Mucosa of descending colon (tissue), 3 donors: ENCODE results near the gene KIAA0930. TPM values are rescaled to one million over a fixed set of nuclear protein-coding genes. Genes with fewer than 3 reads are reported as not detected.

Experiments used
- ATAC-seq: fragments of 200-7000 bp; cut with Tn5 transposase; one replicate; pipeline ENCODE4 v1.9.1; 2020; ENCODE audit warnings: mild to moderate bottlenecking, moderate library complexity
- DNase-seq, 3 donors: peaks; one replicate each; pipeline ENCODE4 v3.0.0-alpha.2; 2020
- H3K36me3 ChIP-seq: fragments of 200-600 bp; one replicate; pipeline ENCODE4 v1.8.0; 2021; ENCODE audit warnings: low read depth, mild to moderate bottlenecking
- H3K4me1 ChIP-seq: fragments of 200-600 bp; one replicate; pipeline ENCODE4 v1.8.0; 2021; ENCODE audit warnings: low read depth, mild to moderate bottlenecking
- H3K4me3 ChIP-seq: fragments of 200-600 bp; one replicate; pipeline ENCODE4 v1.8.0; 2021; ENCODE audit warnings: mild to moderate bottlenecking
- H3K9me3 ChIP-seq: fragments of 200-600 bp; one replicate; pipeline ENCODE4 v1.8.0; 2021; ENCODE audit warnings: mild to moderate bottlenecking
- intact Hi-C, 2 donors: fragments of 100-400 bp; cut with DNase I in 1 of 2; cut with micrococcal nuclease in 1 of 2; formaldehyde crosslinking; loops; one replicate each; pipeline versions ENCODE4 v1.11.0 to v1.11.1; 2022; cut with DNase I, micrococcal nuclease
- total RNA-seq, 3 donors: library from RNA; stranded (reverse); fragmentation: NEBNext Ultra II Directional in 2 of 3; extraction: Animal tissue kit (Norgen Biotek cat#: 25700) in 2 of 3; gene quantifications; one replicate each; pipeline versions ENCODE4 v1.2.1 to v1.2.4, GENCODE V29; 2021 to 2023
- TF ChIP-seq, protein P1 (sequence below): fragments of 200-600 bp; IDR thresholded peaks from one replicate; pipeline ENCODE4 v1.8.0; 2022; ENCODE audit warnings: antibody characterized with exemption, mild to moderate bottlenecking
- donor health status: DM: no; HTN: no; CAD: no; lungs with moderate emphysema.
- donor health status: DM: no; HTN: no; CAD: no.
- donor health status: DM: no; HTN: yes; CAD: no.

The KIAA0930 gene
- total RNA-seq, 3 donors from 2014 or later = 32.7 to 62.4 (median 37.7) TPM

DNA sequence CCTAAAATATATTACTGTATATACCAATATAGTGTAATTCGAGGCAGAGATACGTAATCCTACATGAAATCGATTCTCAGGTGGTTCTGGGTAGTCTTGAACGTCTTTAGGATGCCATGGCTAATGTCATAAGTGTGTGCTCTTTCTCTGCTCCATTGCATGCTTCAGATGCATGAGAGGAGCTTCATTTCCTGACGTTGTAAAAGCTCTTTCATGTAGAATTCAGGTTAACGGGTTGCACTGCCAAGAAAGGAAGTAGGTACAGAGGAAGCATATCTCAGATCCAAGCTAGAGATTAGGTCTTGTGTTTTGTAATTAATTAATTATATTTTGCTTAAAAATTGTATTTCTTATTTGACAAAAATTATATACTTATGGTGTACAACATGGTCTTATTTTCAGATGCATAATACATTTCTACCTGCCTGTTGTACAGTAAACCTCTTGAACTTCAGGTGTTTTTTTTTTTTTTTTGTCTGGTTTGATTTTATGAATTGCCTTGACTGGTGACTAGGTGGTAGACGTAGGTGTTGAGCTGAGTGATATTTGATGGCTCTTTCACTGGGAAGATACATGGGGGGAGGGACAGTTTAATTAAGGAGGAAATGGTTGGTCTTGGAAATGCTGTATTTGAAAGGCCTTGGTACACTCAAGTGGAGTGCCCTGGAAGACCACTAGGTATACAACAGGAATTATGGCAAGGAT is 67.7 kb downstream of the KIAA0930 start:
- no peak overlapping the region for H3K4me3 ChIP-seq
- intact Hi-C loops = no loop called here
- ATAC-seq (peak; percentile 27), DNase-seq (no peak)
- TF ChIP-seq, protein P1, sequence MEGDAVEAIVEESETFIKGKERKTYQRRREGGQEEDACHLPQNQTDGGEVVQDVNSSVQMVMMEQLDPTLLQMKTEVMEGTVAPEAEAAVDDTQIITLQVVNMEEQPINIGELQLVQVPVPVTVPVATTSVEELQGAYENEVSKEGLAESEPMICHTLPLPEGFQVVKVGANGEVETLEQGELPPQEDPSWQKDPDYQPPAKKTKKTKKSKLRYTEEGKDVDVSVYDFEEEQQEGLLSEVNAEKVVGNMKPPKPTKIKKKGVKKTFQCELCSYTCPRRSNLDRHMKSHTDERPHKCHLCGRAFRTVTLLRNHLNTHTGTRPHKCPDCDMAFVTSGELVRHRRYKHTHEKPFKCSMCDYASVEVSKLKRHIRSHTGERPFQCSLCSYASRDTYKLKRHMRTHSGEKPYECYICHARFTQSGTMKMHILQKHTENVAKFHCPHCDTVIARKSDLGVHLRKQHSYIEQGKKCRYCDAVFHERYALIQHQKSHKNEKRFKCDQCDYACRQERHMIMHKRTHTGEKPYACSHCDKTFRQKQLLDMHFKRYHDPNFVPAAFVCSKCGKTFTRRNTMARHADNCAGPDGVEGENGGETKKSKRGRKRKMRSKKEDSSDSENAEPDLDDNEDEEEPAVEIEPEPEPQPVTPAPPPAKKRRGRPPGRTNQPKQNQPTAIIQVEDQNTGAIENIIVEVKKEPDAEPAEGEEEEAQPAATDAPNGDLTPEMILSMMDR = no peak
- no peaks in the 10 kb centered on the region for H3K4me1 ChIP-seq
- H3K36me3 ChIP-seq = peaks cover 6% of the 10 kb centered on the region
- no peaks in the 10 kb centered on the region for H3K9me3 ChIP-seq

DNA sequence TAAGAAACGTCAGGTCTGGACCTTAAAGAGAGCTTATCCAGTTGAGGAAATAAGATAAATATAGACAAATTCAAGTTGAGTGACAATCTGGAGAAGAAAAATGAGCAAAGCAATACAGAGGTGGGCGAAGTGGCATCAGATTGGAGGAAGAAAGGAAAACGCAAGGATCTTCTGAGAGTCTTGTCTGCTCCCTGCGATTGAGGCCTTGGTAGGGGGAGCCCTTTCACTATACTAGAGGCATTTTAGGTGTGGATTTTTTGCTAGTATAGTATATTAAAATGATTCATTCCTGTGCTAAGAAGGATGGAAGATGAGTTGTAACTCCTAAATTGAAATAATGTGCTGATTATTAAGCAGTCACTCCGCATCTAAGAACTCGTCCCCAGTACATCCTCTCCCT is 68.9 kb downstream of the KIAA0930 start:
- H3K36me3 ChIP-seq = peaks cover 6% of the 10 kb centered on the region
- intact Hi-C loops = no loop called here
- no peak for ATAC-seq

DNA sequence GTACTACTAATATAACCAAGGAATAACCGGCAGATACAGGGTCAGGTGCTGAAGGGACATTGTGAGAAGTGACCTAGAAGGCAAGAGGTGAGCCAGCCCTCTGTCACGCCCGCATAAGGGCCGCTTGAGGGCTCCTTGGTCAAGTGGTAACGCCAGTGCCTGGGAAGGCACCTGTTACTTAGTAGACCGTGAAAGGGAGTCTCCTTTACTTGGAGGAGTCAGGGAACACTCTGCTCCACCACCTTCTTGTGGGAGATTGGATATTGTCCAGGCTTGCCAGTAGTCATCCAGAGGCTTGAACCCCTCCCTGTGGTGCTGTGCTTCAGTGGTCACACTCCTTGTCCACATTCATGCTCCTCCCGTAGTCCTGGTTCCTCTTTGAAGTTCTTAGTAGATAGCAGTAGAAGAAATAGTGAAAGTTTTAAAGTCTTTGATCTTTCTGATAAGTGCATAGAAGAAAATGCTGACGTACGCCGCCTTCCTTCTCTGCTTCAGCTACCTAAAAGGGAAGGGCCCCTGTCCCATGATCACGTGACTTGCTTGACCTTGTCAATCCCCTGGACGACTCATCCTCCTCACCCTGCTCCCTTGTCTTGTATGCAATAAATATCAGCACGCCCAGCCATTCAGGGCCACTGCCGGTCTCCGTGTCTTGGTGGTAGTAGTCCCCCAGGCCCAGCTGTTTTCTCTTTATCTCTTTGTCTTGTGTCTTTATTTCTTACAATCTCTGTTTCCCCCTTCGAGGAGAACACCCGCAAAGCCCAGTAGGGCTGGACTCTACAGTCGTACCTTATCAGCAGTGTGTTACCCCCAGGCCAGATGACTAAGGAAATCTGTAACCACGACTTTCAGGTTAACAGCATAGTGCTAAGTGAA is 70.9 kb downstream of the KIAA0930 start:
- Histone ChIP-seq H3K9me3 (no peaks in the 10 kb centered on the region), H3K4me1 (peaks cover 17% of the 10 kb centered on the region), H3K36me3 (peaks cover 6% of the 10 kb centered on the region), H3K4me3 (no peak overlapping the region)
- DNase-seq (no peak), ATAC-seq (no peak)
- intact Hi-C loops = no loop called here
- TF ChIP-seq, protein P1 = no peak

More for the DNA sequence above, 68.9 kb downstream of the KIAA0930 start:
- no peak overlapping the region for H3K4me3 ChIP-seq
- H3K4me1 ChIP-seq = peaks cover 2% of the 10 kb centered on the region
- no peaks in the 10 kb centered on the region for H3K9me3 ChIP-seq
- TF ChIP-seq, protein P1 = no peak
- no peak for DNase-seq

DNA sequence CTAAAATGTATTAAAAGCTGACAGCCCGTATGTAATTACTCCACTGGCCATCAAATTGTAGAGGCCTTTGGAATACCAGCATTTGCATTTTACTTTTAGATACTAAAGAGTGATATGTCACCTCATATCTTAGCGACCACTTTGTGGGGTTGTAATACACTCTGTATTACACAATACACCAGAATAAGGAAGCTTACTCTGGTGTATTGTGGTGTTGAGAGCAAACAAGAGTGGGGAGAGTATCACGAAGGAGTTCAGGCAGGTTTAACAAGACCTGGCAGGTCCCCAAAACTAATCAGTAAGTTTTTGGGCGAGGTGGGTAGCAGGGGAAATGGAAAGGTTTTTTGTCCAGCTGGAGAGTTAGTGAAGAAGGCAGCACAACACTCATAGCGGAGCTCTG is 73.8 kb downstream of the KIAA0930 start:
- H3K9me3 ChIP-seq = no peaks in the 10 kb centered on the region
- intact Hi-C loops = no loop called here
- TF ChIP-seq, protein P1 = no peak
- H3K36me3 ChIP-seq = no peaks in the 10 kb centered on the region
- no peak for DNase-seq
- H3K4me3 ChIP-seq = no peak overlapping the region
- peaks cover 28% of the 10 kb centered on the region for H3K4me1 ChIP-seq
- ATAC-seq = no peak

DNA sequence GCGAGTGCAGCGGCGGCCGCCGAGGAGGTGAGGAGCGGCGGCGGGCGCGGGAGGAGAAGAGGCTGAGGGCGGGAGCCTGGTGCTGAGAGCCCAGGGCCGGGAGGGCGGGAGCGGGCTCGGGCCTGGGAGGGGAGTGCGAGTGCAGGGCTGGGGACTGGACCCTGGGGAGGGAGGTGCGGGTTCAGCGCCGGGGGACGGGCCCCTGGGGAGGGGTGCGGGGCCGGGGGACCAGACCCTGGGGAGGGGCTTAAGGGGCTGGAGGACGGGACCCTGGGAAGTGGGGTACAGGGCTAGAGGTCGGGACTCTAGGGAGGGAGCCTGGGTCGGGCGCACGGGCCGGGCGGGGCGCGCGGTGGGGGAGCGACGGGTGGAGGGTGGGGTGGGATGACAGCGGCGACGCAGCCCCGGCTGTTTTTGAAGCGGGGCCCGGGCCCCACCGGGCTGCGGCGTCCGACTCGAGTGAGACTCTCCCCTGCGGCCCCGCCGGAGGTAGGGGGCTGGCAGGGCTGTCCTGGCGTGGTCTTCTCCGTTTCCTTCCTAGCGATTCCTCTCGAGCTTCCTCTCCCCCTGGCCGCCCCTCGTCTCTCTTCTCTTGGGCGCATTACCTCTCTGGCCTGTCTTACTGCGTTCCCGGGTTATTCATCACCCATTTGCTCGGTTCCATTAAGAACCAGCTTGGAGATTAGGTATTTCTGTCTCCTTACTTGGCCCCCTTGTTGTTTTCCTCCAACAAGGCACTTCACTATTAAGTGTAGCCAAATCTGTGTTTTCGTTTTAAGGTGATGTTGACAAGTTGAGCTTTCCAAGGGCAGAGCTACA is 76.2 kb downstream of the KIAA0930 start:
- DNase-seq = peak; percentile 40 to 71 (median 67)
- peaks cover 39% of the 10 kb centered on the region for H3K4me1 ChIP-seq
- TF ChIP-seq, protein P1 = no peak
- intact Hi-C loops = no loop called here
- H3K4me3 ChIP-seq = peak overlapping the region; percentile 96
- ATAC-seq = peak; percentile 51
- no peaks in the 10 kb centered on the region for H3K9me3 ChIP-seq
- no peaks in the 10 kb centered on the region for H3K36me3 ChIP-seq
